HG03139 (cell line): Measurements from ENCODE around the gene GJB4.
A peak's percentile ranks its signal among the peaks of the same experiment; 100 is the strongest.
"Not testable (repeated sequence)": the region's sequence is repeated elsewhere in the genome, so short reads cannot be mapped to it uniquely, and the experiment has no call there.

Source experiments
- ATAC-seq: cut with Tn5 transposase; IDR thresholded peaks from one replicate; pipeline ENCODE4 v1.9.1; 2021; ENCODE audit not compliant: unreplicated experiment

Gene GJB4

DNA sequence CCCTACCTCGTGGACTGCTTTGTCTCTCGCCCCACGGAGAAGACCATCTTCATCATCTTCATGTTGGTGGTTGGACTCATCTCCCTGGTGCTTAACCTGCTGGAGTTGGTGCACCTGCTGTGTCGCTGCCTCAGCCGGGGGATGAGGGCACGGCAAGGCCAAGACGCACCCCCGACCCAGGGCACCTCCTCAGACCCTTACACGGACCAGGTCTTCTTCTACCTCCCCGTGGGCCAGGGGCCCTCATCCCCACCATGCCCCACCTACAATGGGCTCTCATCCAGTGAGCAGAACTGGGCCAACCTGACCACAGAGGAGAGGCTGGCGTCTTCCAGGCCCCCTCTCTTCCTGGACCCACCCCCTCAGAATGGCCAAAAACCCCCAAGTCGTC, 35.2 kb downstream of the GJB4 start:
- ATAC-seq: no peak

GRCh38 chr1:34795916-34796315, 36.4 kb downstream of the GJB4 start:
- no peak for ATAC-seq

GRCh38 chr1:34796990-34797389, 37.5 kb downstream of the GJB4 start:
- ATAC-seq: peak; percentile 63

DNA sequence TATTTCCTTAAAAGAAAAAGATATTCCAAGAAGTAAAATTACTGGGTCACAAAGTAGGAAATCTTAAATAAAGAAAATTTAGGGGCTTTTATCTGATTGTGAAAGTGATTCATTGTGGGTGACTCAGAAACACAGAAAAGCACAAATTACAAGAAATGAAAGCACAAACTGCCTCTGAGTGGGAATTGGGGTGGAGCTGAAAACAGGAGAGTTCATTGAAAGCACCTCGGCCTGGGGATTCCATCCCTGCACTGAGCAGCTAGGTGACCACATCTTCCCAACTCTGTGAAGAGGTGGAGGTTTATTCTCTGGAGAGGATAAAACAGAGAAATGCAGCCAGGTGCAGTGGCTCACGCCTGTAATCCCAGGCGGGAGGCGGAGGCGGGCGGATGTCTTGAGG, 40.7 kb downstream of the GJB4 start:
- no peak for ATAC-seq

- no peak for ATAC-seq
Measured at GRCh38 chr1:34803770-34804169, 44.2 kb downstream of the GJB4 start.

DNA sequence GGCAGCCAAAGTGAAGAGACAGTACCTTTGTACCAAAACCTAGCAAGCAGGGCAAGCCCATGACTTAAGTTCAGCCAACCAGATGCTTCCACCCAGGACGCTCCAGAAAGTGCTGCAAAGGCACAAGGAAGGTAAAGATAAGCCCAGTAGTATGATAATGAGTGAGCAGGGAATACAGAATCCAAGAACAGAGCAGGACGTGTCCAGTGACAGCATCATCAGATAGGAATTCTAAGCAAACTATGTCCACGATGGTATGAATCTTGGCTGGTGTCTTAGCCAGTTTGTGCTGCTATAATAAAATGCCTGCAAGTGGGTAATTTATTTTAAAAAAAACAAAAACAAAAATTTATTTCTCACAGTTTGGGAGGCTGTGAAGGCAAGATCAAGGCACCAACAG, 46.9 kb downstream of the GJB4 start:
- no peak for ATAC-seq

- no peak for ATAC-seq
Measured at GRCh38 chr1:34808051-34808810, 48.7 kb downstream of the GJB4 start.

DNA sequence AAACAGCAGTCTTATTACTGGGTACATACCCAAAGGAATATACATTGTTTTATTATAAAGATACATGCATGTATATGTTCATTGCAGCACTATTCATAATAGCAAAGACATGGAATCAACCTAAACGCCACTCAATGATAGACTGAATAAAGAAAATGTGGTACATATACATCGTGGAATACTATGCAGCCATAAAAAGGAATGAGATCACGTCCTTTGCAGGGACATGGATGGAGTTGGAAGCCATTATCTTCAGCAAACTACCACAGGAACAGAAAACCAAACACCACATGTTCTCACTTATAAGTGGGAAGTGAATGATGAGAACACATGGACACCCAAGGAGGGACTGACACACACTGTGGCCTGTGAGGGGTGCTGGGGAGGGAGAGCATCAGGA, 51.2 kb downstream of the GJB4 start:
- not testable (repeated sequence) for ATAC-seq
